Measurements from ENCODE around the gene GSK3B. TPM values are rescaled to one million over a fixed set of nuclear protein-coding genes. Genes with fewer than 3 reads are reported as not detected.
A peak's percentile ranks its signal among the peaks of the same experiment; 100 is the strongest.

Gene GSK3B
- total and polyA plus RNA-seq, 3 experiments from 2014 or later = 20.0 to 38.0 (median 35.7) TPM

DNA sequence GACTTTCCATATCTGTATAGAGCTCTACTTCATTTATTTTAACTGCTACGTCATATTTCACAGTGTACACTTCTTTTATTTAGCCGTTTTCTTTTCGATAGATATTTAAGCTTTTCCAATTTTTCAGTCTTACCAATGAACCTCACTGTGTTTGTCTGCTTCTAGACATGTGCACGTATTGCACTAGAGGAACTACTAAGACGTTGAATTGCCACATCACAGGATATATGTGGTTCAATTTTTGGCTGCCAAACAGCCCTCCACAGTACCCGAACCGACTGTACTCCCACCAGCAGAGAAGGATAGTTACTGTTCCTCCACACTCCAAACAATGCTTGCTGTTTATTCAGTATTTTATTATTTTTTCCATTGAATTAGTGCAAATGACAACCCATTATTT lies 310.4 kb downstream of the GSK3B start:
- no peak overlapping the region for H3K27ac ChIP-seq (ENCODE audit: low read depth, low read length)
- H3K9me3 Mint-ChIP-seq = no peaks in the 10 kb centered on the region
- ChIA-PET POLR2A (no interaction called here), CTCF (no interaction called here)
- peaks cover 0 to 7% (median 3%) of the 10 kb centered on the region in 3 donors for H3K4me1 Mint-ChIP-seq
- no peak overlapping the region for H3K4me3 ChIP-seq (ENCODE audit: low read length)
- no peak overlapping the region for H3K27ac Mint-ChIP-seq
- no peaks in the 10 kb centered on the region for H3K27me3 ChIP-seq (ENCODE audit: insufficient read depth, low read length, poor library complexity, severe bottlenecking)
- H3K4me3 Mint-ChIP-seq = no peak overlapping the region
- no peaks in the 10 kb centered on the region for H3K9me3 ChIP-seq (ENCODE audit: low read length)
- no peaks in the 10 kb centered on the region for H3K36me3 ChIP-seq (ENCODE audit: insufficient read depth, low read length)
- DNase-seq = no peak
- no peaks in the 10 kb centered on the region for H3K4me1 ChIP-seq (ENCODE audit: insufficient read depth, low read length)
- no peaks in the 10 kb centered on the region for H3K36me3 Mint-ChIP-seq
- peaks cover 0 to 3% of the 10 kb centered on the region in 2 donors for H3K27me3 Mint-ChIP-seq

GRCh38 chr3:119783255-119783654 lies 311.0 kb downstream of the GSK3B start:
- Mint-ChIP-seq H3K36me3 (no peaks in the 10 kb centered on the region), H3K4me3 (no peak overlapping the region), H3K9me3 (no peaks in the 10 kb centered on the region), H3K27ac (no peak overlapping the region), H3K4me1 (peaks cover 0 to 7% (median 3%) of the 10 kb centered on the region in 3 donors), H3K27me3 (peaks cover 0 to 3% of the 10 kb centered on the region in 2 donors)
- CTCF ChIA-PET = no interaction called here
- POLR2A ChIA-PET = no interaction called here
- no peak overlapping the region for H3K4me3 ChIP-seq (ENCODE audit: low read length)
- H3K9me3 ChIP-seq (ENCODE audit: low read length) = no peaks in the 10 kb centered on the region
- H3K36me3 ChIP-seq (ENCODE audit: insufficient read depth, low read length) = no peaks in the 10 kb centered on the region
- H3K27me3 ChIP-seq (ENCODE audit: insufficient read depth, low read length, poor library complexity, severe bottlenecking) = no peaks in the 10 kb centered on the region
- H3K27ac ChIP-seq (ENCODE audit: low read depth, low read length) = no peak overlapping the region
- no peak for DNase-seq
- no peaks in the 10 kb centered on the region for H3K4me1 ChIP-seq (ENCODE audit: insufficient read depth, low read length)

GRCh38 chr3:119782460-119782859 lies 311.8 kb downstream of the GSK3B start:
- Histone ChIP-seq H3K9me3 (ENCODE audit: low read length) (no peaks in the 10 kb centered on the region), H3K36me3 (ENCODE audit: insufficient read depth, low read length) (no peaks in the 10 kb centered on the region), H3K4me3 (ENCODE audit: low read length) (no peak overlapping the region), H3K27me3 (ENCODE audit: insufficient read depth, low read length, poor library complexity, severe bottlenecking) (no peaks in the 10 kb centered on the region), H3K4me1 (ENCODE audit: insufficient read depth, low read length) (no peaks in the 10 kb centered on the region), H3K27ac (ENCODE audit: low read depth, low read length) (no peak overlapping the region)
- ChIA-PET CTCF (no interaction called here), POLR2A (no interaction called here)
- Mint-ChIP-seq H3K27ac (no peak overlapping the region), H3K27me3 (peaks cover 0 to 3% of the 10 kb centered on the region in 2 donors), H3K4me1 (peaks cover 0 to 7% (median 3%) of the 10 kb centered on the region in 3 donors), H3K36me3 (no peaks in the 10 kb centered on the region), H3K9me3 (no peaks in the 10 kb centered on the region), H3K4me3 (no peak overlapping the region)
- DNase-seq = no peak

- Histone ChIP-seq H3K4me3 (ENCODE audit: low read length) (no peak within 1 kb of the TSS), H3K36me3 (ENCODE audit: insufficient read depth, low read length) (no peaks in the 10 kb centered on the region), H3K4me1 (ENCODE audit: insufficient read depth, low read length) (no peaks in the 10 kb centered on the region), H3K27me3 (ENCODE audit: insufficient read depth, low read length, poor library complexity, severe bottlenecking) (no peaks in the 10 kb centered on the region), H3K27ac (ENCODE audit: low read depth, low read length) (no peak within 1 kb of the TSS), H3K9me3 (ENCODE audit: low read length) (no peaks in the 10 kb centered on the region)
- Mint-ChIP-seq H3K4me1 (peaks cover 0 to 7% (median 3%) of the 10 kb centered on the region in 3 donors), H3K9me3 (peaks cover 0 to under 1% (median 0%) of the 10 kb centered on the region in 5 donors), H3K27ac (peak within 1 kb of the TSS in 1 of 8 donors; percentile 16), H3K4me3 (no peak within 1 kb of the TSS), H3K36me3 (no peaks in the 10 kb centered on the region), H3K27me3 (peaks cover 0 to 2% of the 10 kb centered on the region in 2 donors)
- no peak for DNase-seq
- CTCF ChIA-PET = no interaction called here
- POLR2A ChIA-PET = no interaction called here
Measured at GRCh38 chr3:119781330-119782198, 312.7 kb downstream of the GSK3B start, which contains the start of gene NR1I2. TSS of gene NR1I2 (plus strand) at chr3:119782101.

DNA sequence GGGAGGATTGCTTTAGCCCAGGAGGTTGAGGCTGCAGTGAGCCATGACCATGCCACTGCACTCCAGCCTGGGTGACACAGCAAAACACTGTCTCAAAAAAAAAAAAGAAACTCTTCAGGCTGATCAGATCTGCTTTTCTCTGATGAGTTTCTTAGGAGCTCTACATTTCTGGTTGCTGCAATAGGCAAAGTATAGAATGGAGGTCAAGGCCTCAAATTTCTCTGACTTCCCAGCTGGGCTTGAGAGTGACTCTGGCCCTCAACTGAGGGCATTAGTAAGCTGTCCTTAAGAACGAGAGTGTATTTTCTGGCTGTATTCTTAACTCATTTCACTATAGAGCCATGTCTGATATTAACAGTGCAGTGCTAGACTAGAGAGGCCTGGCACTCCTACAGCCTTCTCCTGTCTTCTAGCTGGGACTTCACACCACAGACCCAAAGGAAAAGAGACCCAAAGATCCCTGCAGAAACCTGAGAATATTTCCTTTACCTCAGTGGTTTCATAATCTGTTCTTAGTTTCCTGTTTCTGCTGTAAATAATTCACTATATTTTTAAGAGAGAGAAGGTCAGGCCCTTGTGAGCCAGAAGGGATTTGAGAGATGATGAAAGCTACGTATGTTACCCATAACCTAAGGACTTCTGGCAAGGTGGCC lies 314.4 kb downstream of the GSK3B start:
- Histone ChIP-seq H3K27ac (ENCODE audit: low read depth, low read length) (peak overlapping the region; percentile 12), H3K36me3 (ENCODE audit: insufficient read depth, low read length) (no peaks in the 10 kb centered on the region), H3K27me3 (ENCODE audit: insufficient read depth, low read length, poor library complexity, severe bottlenecking) (no peaks in the 10 kb centered on the region), H3K4me3 (ENCODE audit: low read length) (no peak overlapping the region), H3K9me3 (ENCODE audit: low read length) (no peaks in the 10 kb centered on the region), H3K4me1 (ENCODE audit: insufficient read depth, low read length) (no peaks in the 10 kb centered on the region)
- ChIA-PET POLR2A (no interaction called here), CTCF (no interaction called here)
- Mint-ChIP-seq H3K36me3 (peaks cover 0 to 9% (median 1%) of the 10 kb centered on the region in 3 donors), H3K9me3 (peaks cover 0 to 9% (median 7%) of the 10 kb centered on the region in 5 donors), H3K4me3 (no peak overlapping the region), H3K27me3 (peaks cover 0 to 3% of the 10 kb centered on the region in 2 donors), H3K27ac (peak overlapping the region in 6 of 8 donors; percentile 0 to 90 (median 27)), H3K4me1 (peaks cover 0 to 7% (median 3%) of the 10 kb centered on the region in 3 donors)
- no peak for DNase-seq

DNA sequence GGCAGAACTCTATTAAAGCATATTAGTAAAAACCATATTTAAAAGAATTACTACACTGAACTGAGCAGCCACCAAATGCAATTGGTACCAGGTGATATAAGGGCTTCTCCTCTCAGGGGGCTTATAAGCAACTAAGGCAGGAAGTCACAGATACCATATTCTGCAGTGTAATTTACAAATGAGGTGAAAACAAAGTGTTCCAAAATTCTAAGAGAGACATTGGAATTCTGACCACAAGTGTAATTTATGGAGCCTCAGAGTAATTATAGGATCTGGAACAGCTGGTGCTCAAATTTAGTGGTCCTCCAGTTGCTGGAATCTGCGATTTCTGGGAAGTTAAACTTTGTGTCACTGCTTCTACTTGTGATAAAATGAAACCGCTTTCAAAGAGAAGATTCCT lies 315.4 kb downstream of the GSK3B start:
- H3K27ac Mint-ChIP-seq = no peak overlapping the region
- Histone ChIP-seq H3K9me3 (ENCODE audit: low read length) (no peaks in the 10 kb centered on the region), H3K4me3 (ENCODE audit: low read length) (no peak overlapping the region), H3K4me1 (ENCODE audit: insufficient read depth, low read length) (no peaks in the 10 kb centered on the region), H3K27ac (ENCODE audit: low read depth, low read length) (no peak overlapping the region), H3K36me3 (ENCODE audit: insufficient read depth, low read length) (no peaks in the 10 kb centered on the region), H3K27me3 (ENCODE audit: insufficient read depth, low read length, poor library complexity, severe bottlenecking) (no peaks in the 10 kb centered on the region)
- H3K36me3 Mint-ChIP-seq = peaks cover 0 to 17% (median 1%) of the 10 kb centered on the region in 3 donors
- H3K27me3 Mint-ChIP-seq = peaks cover 0 to 3% of the 10 kb centered on the region in 2 donors
- POLR2A ChIA-PET = no interaction called here
- H3K4me1 Mint-ChIP-seq = peaks cover 0 to 7% (median 3%) of the 10 kb centered on the region in 3 donors
- CTCF ChIA-PET = no interaction called here
- DNase-seq = no peak
- no peak overlapping the region for H3K4me3 Mint-ChIP-seq
- peaks cover 0 to 9% (median 8%) of the 10 kb centered on the region in 5 donors for H3K9me3 Mint-ChIP-seq

- H3K4me3 Mint-ChIP-seq = no peak overlapping the region
- no peaks in the 10 kb centered on the region for H3K9me3 ChIP-seq (ENCODE audit: low read length)
- CTCF ChIA-PET = no interaction called here
Measured at GRCh38 chr3:119778176-119778575, 316.1 kb downstream of the GSK3B start.

GRCh38 chr3:119776304-119776703 lies 317.9 kb downstream of the GSK3B start:
- CTCF ChIA-PET = no interaction called here
- Histone ChIP-seq H3K27me3 (ENCODE audit: insufficient read depth, low read length, poor library complexity, severe bottlenecking) (no peaks in the 10 kb centered on the region), H3K27ac (ENCODE audit: low read depth, low read length) (no peak overlapping the region), H3K36me3 (ENCODE audit: insufficient read depth, low read length) (no peaks in the 10 kb centered on the region), H3K9me3 (ENCODE audit: low read length) (no peaks in the 10 kb centered on the region), H3K4me1 (ENCODE audit: insufficient read depth, low read length) (no peaks in the 10 kb centered on the region), H3K4me3 (ENCODE audit: low read length) (no peak overlapping the region)
- H3K27me3 Mint-ChIP-seq = peaks cover 1 to 3% of the 10 kb centered on the region in 2 donors
- H3K9me3 Mint-ChIP-seq = peaks cover 0 to 9% (median 8%) of the 10 kb centered on the region in 5 donors
- no peak overlapping the region for H3K27ac Mint-ChIP-seq
- POLR2A ChIA-PET = no interaction called here
- DNase-seq = no peak
- H3K4me3 Mint-ChIP-seq = no peak overlapping the region
- H3K4me1 Mint-ChIP-seq = peaks cover 0 to 7% (median 3%) of the 10 kb centered on the region in 3 donors
- peaks cover 0 to 17% (median 1%) of the 10 kb centered on the region in 3 donors for H3K36me3 Mint-ChIP-seq

More at GRCh38 chr3:119778176-119778575, 316.1 kb downstream of the GSK3B start:
- POLR2A ChIA-PET = no interaction called here
- Mint-ChIP-seq H3K27ac (no peak overlapping the region), H3K4me1 (peaks cover 0 to 7% (median 3%) of the 10 kb centered on the region in 3 donors), H3K9me3 (peaks cover 0 to 9% (median 8%) of the 10 kb centered on the region in 5 donors), H3K36me3 (peaks cover 0 to 17% (median 1%) of the 10 kb centered on the region in 3 donors), H3K27me3 (peaks cover 0 to 3% of the 10 kb centered on the region in 2 donors)
- Histone ChIP-seq H3K4me1 (ENCODE audit: insufficient read depth, low read length) (no peaks in the 10 kb centered on the region), H3K27ac (ENCODE audit: low read depth, low read length) (no peak overlapping the region), H3K27me3 (ENCODE audit: insufficient read depth, low read length, poor library complexity, severe bottlenecking) (no peaks in the 10 kb centered on the region), H3K4me3 (ENCODE audit: low read length) (no peak overlapping the region), H3K36me3 (ENCODE audit: insufficient read depth, low read length) (no peaks in the 10 kb centered on the region)
- DNase-seq = no peak
